B cell (primary cell): ENCODE data around the gene ZNF443.
"Not testable (repeated sequence)": the region's sequence is repeated elsewhere in the genome, so short reads cannot be mapped to it uniquely, and the experiment has no call there.

Experiments used
- EZH2 ChIP-seq: IDR thresholded peaks from 2 replicates; pipeline ENCODE4 v1.6.1; 2012; ENCODE audit warnings: borderline replicate concordance, low read depth, mild to moderate bottlenecking, moderate library complexity, low read length; ENCODE audit not compliant: insufficient read depth, poor library complexity, severe bottlenecking
- TF ChIP-seq, protein P1 (sequence below): fragments of 200-600 bp; IDR thresholded peaks from one replicate; pipeline ENCODE4 v1.8.0; 2022; ENCODE audit warnings: antibody characterized with exemption, mild to moderate bottlenecking

DNA sequence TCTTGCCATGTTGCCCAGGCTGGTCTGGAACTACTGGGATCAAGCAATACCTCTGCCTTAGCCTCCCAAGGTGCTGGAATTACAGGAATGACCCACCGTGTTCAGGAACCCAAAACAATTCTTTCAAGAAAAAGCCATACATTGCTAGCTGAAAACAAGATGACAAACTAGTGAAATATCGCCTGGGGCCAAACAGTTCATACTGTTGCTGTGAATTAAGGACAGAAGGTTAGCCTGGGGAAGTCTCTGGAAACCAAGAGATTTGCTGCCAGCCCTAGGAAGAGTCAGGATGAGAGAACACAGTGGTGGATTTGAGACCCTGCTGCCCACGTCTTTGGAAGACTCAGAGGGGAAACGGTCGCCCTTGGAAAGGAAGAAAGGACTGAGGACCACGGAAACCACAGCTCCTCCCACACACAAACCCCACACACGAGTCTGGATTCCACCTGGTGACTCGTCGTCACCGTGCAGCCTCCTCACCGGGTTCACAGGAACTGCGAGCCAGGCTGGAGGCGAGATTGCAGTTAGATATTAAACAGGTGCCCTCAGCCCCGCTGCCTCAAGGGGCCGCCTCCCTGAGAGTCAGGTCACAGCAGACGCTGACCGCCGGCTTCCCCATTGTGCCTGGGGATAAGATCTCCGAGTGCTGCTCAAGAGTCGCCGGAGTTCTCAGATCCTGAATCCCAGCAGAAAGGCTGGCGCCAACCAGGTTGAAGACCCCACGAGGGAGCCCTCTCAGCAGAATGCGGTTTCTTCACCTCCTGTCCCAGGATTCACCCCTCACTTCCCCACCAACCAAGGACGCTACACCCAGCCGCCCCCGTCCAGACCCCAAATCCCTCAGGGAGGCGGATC is 908 bp downstream of the ZNF443 start:
- not testable (repeated sequence) for TF ChIP-seq EZH2
- TF ChIP-seq, protein P1, sequence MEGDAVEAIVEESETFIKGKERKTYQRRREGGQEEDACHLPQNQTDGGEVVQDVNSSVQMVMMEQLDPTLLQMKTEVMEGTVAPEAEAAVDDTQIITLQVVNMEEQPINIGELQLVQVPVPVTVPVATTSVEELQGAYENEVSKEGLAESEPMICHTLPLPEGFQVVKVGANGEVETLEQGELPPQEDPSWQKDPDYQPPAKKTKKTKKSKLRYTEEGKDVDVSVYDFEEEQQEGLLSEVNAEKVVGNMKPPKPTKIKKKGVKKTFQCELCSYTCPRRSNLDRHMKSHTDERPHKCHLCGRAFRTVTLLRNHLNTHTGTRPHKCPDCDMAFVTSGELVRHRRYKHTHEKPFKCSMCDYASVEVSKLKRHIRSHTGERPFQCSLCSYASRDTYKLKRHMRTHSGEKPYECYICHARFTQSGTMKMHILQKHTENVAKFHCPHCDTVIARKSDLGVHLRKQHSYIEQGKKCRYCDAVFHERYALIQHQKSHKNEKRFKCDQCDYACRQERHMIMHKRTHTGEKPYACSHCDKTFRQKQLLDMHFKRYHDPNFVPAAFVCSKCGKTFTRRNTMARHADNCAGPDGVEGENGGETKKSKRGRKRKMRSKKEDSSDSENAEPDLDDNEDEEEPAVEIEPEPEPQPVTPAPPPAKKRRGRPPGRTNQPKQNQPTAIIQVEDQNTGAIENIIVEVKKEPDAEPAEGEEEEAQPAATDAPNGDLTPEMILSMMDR = not testable (repeated sequence)
